Adrenal gland (tissue), 12 donors: ENCODE data around the gene RHOB. TPM values are rescaled to one million over a fixed set of nuclear protein-coding genes. Genes with fewer than 3 reads are reported as not detected.
"Not testable (repeated sequence)": the region's sequence is repeated elsewhere in the genome, so short reads cannot be mapped to it uniquely, and the experiment has no call there.

Experiments
- DNase-seq, 7 donors: peaks; one replicate each; pipeline ENCODE4 v3.0.0-alpha.2; 2019 to 2020
- H3K27ac ChIP-seq, 5 donors: fragments of 200-600 bp; sonication (generic) in 4 of 5; 1 replicate in 3 of 5; 2 replicates in 2 of 5; pipeline versions ENCODE4 v1.5.1 to v1.8.0; 2016 to 2020; ENCODE audit warnings: mild to moderate bottlenecking in 1 of 5
- H3K27me3 ChIP-seq: fragments of 200-600 bp; 2 replicates; pipeline ENCODE4 v1.8.0; 2021
- H3K36me3 ChIP-seq, 2 donors: fragments of 200-600 bp; replicated peaks in 1 of 2; 1 replicate in 1 of 2; 2 replicates in 1 of 2; pipeline versions ENCODE4 v1.5.1 to v1.8.0; 2018 to 2022
- H3K4me1 ChIP-seq, 2 donors: fragments of 200-600 bp; replicated peaks in 1 of 2; 1 replicate in 1 of 2; 2 replicates in 1 of 2; pipeline versions ENCODE4 v1.5.1 to v1.8.0; 2018 to 2021
- H3K4me3 ChIP-seq, 4 donors: fragments of 200-600 bp; sonication (generic) in 3 of 4; one replicate each; pipeline ENCODE4 v1.5.1; 2016 to 2018
- H3K9me3 ChIP-seq, 3 donors: fragments of 200-600 bp; sonication (generic) in 1 of 3; replicated peaks in 1 of 3; 1 replicate in 2 of 3; 2 replicates in 1 of 3; pipeline versions ENCODE4 v1.5.1 to v1.8.0; 2016 to 2021
- POLR2A ChIP-seq, 2 donors: fragments of 450-650 bp; IDR thresholded peaks; one replicate each; pipeline ENCODE4 v1.6.1; 2017; ENCODE audit warnings: antibody characterized with exemption in 2 of 2, mild to moderate bottlenecking in 2 of 2, moderate library complexity in 1 of 2
- WGBS, 4 donors: extraction: QIAGEN DNeasy Blood & Tissue Kit in 2 of 4; methylation state at CpG; one replicate each; pipeline versions ENCODE4 v1.1.5 to v1.1.7; 2013 to 2017; 5-methylcytosine and 5-hydroxymethylcytosine counted together
- intact Hi-C, 2 donors: fragments of 100-400 bp; cut with DNase I; formaldehyde crosslinking; loops; one replicate each; pipeline versions ENCODE4 v1.14.1 to v1.15.0; 2022 to 2023
- polyA plus RNA-seq, 3 donors: library from polyadenylated mRNA; stranded (reverse); fragments of 200-250 nt in 2 of 3; fragments of 350-450 nt in 1 of 3; fragmentation: Illumina TruSeq in 1 of 3; extraction: RNeasy Lipid Tissue Mini Kit (QIAGEN cat#74804) in 1 of 3; gene quantifications; one replicate each; pipeline ENCODE4 v1.2.3, GENCODE V29; 2013 to 2014
- total RNA-seq, 9 donors: library from RNA; depleted of rRNA in 4 of 9; stranded (reverse); fragments of >200 nt in 4 of 9; fragments of 120-200 nt in 1 of 9; fragmentation: NEBNext Ultra II Directional in 1 of 9; extraction: Animal tissue kit (Norgen Biotek cat#: 25700) in 1 of 9; gene quantifications; one replicate each; pipeline versions ENCODE4 v1.1.0 to v1.2.4, GENCODE V29; 2013 to 2023
- TF ChIP-seq, protein P1 (sequence below), 6 experiments: fragments of 450-650 bp in 4 of 6; fragments of 200-600 bp in 2 of 6; sonication (generic) in 1 of 6; IDR thresholded peaks; 1 replicate in 5 of 6; 2 replicates in 1 of 6; pipeline versions ENCODE4 v1.5.1 to v1.8.0; 2016 to 2021; ENCODE audit warnings: antibody characterized with exemption in 6 of 6, mild to moderate bottlenecking in 2 of 6, moderate library complexity in 1 of 6
- donor health status: healthy with polysubstance abuse.
- donor health status: Bipolar disorder and iron deficiency.
- donor health status: DM: yes; HTN: yes; CAD: no.
- donor health status: DM: no; HTN: no; CAD: no.
- donor health status: DM: no; HTN: no; CAD: no.
- donor health status: DM: yes; HTN: yes; CAD: no.

The RHOB gene
- total and polyA plus RNA-seq, 12 donors = 130 to 1,281 (median 417) TPM

GRCh38 chr2:20488201-20488641 is 41.3 kb downstream of the RHOB start:
- no peaks in the 10 kb centered on the region for H3K27me3 ChIP-seq
- no peak overlapping the region for H3K4me3 ChIP-seq
- 77 to 86% (median 83%) methylated on average over 9 of the region's 9 CpGs for WGBS, 4 donors
- no peaks in the 10 kb centered on the region for H3K36me3 ChIP-seq
- H3K27ac ChIP-seq = peak overlapping the region in 2 of 5 donors; percentile 13 to 38
- no peaks in the 10 kb centered on the region for H3K9me3 ChIP-seq
- intact Hi-C loops = loop anchor here in 1 of 2 donors (5.0 kb wide), 1 partner anchor 36 kb away; no protein-coding TSS in a partner anchor
- TF ChIP-seq POLR2A (IDR thresholded peaks at IDR 0.05) = no peak
- DNase-seq = peak in 1 of 7 donors; percentile 39
- H3K4me1 ChIP-seq = peaks cover 16 to 44% of the 10 kb centered on the region in 2 donors

GRCh38 chr2:20488782-20489181 is 41.9 kb downstream of the RHOB start:
- 71 to 83% (median 73%) methylated on average over 5 of the region's 5 CpGs for WGBS, 4 donors
- peak overlapping the region in 2 of 5 donors; percentile 13 to 38 for H3K27ac ChIP-seq
- TF ChIP-seq POLR2A (IDR thresholded peaks at IDR 0.05) = no peak
- peaks cover 15 to 38% of the 10 kb centered on the region in 2 donors for H3K4me1 ChIP-seq
- no peak for DNase-seq
- intact Hi-C loops = loop anchor here in 1 of 2 donors (5.0 kb wide), 1 partner anchor 36 kb away; no protein-coding TSS in a partner anchor
- no peaks in the 10 kb centered on the region for H3K27me3 ChIP-seq
- H3K36me3 ChIP-seq = no peaks in the 10 kb centered on the region
- no peaks in the 10 kb centered on the region for H3K9me3 ChIP-seq
- no peak overlapping the region for H3K4me3 ChIP-seq

DNA sequence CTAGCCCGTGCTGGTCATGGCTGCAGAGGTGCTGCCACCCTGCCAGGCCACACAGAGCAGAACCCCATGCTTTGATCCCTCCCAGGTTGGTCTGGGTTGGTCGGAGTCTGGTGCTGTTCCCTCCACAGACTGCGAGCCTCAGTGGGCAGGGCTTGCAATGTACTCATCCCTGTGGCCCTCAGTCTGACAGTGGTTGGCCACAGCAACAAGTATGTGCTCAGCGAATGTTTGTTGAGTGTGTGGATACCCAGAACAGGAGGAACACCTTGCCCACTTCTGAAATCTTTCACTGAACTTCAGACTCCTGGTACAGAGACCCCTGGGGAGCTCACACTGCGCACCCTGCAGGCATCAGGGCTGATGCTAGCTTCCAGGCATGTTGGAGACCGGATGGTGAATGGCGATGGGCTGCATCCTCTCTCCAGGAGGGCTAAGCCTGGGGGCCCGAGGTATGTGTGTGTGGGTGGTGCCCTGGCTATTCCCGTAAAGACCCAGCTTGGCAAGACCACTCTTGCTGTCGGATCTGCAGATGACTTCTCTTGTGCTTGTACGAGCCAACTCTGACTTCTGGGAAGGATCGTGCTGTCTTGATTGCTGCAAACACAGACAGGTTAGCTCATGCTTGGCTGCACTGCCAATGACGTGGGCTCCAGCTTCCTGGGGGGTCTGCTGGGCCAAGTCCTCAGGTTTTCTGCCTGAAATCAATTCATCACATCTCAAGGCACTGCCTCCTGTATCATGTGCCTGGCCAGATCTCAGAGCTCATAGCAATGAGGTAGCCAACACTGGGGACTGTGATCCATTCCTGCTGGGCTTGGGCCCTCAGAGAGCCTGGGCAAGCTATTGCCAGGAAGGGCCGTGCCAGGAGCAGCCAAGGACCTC is 43.7 kb downstream of the RHOB start:
- WGBS, 4 donors = 68 to 92% (median 80%) methylated on average over 9 to 14 of the region's 14 CpGs
- H3K27ac ChIP-seq = peak overlapping the region in 3 of 5 donors; percentile 68 to 78 (median 73)
- H3K36me3 ChIP-seq = no peaks in the 10 kb centered on the region
- no peaks in the 10 kb centered on the region for H3K27me3 ChIP-seq
- DNase-seq = peak in 6 of 7 donors; percentile 46 to 83 (median 70)
- peak in 1 of 2 donors; percentile 29 for TF ChIP-seq POLR2A (IDR thresholded peaks at IDR 0.05)
- TF ChIP-seq, protein P1, sequence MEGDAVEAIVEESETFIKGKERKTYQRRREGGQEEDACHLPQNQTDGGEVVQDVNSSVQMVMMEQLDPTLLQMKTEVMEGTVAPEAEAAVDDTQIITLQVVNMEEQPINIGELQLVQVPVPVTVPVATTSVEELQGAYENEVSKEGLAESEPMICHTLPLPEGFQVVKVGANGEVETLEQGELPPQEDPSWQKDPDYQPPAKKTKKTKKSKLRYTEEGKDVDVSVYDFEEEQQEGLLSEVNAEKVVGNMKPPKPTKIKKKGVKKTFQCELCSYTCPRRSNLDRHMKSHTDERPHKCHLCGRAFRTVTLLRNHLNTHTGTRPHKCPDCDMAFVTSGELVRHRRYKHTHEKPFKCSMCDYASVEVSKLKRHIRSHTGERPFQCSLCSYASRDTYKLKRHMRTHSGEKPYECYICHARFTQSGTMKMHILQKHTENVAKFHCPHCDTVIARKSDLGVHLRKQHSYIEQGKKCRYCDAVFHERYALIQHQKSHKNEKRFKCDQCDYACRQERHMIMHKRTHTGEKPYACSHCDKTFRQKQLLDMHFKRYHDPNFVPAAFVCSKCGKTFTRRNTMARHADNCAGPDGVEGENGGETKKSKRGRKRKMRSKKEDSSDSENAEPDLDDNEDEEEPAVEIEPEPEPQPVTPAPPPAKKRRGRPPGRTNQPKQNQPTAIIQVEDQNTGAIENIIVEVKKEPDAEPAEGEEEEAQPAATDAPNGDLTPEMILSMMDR (IDR thresholded peaks at IDR 0.05) = no peak
- peaks cover 15 to 33% of the 10 kb centered on the region in 2 donors for H3K4me1 ChIP-seq
- H3K9me3 ChIP-seq = no peaks in the 10 kb centered on the region
- no peak overlapping the region for H3K4me3 ChIP-seq
- intact Hi-C loops = no loop called here

DNA sequence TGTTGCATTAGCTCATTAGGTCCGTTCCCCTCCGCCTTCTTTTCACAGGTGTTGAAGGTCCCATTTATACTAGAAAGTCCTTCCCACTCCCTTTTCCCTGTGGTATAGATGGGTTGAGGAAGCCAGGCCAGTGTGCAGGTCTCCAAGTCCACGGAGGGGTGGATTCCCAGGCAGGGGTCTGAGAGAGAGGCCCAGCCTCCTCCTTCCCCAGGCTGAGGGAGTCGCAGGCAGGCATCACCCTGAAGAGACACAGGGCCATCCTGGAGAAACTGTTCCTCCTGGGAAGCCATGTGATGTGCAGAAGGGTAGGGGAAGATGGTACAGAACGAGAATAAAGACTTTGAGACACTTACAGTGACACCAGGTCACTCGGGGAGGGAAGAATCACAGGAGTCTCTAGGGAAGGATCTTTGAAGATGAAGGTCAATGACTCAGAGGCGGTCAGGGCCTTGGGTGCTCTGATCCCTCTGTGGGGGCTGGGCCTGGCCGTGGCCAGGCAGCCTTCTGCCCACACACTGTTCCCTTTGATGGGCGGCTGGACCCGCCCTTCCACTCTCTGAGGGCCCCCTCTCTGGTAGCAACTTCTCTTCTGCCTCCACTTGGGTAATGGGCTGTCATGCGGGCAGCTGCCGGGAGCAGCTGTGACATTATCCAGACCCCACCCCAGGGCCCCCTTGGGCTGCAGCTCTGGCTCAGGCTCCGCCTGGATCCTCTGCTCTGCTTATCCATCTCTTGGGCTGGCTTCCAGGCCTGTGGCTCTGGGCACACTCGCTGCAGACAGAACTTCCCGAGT is 45.1 kb downstream of the RHOB start:
- H3K27me3 ChIP-seq = no peaks in the 10 kb centered on the region
- 40 to 58% (median 47%) methylated on average over 12 to 15 of the region's 15 CpGs for WGBS, 4 donors
- peak overlapping the region; percentile 54 to 82 (median 73) for H3K27ac ChIP-seq
- intact Hi-C loops = no loop called here
- H3K9me3 ChIP-seq = no peaks in the 10 kb centered on the region
- no peak overlapping the region for H3K4me3 ChIP-seq
- TF ChIP-seq, protein P1 (IDR thresholded peaks at IDR 0.05) = no peak
- TF ChIP-seq POLR2A (IDR thresholded peaks at IDR 0.05) = peak in 1 of 2 donors; percentile 14
- no peaks in the 10 kb centered on the region for H3K36me3 ChIP-seq
- H3K4me1 ChIP-seq = peaks cover 15 to 42% of the 10 kb centered on the region in 2 donors
- peak; percentile 70 to 85 (median 84) for DNase-seq

- WGBS, 4 donors = 88 to 96% (median 94%) methylated on average over 3 of the region's 3 CpGs
- Histone ChIP-seq H3K27ac (peak overlapping the region in 3 of 5 donors; percentile 38 to 78 (median 49)), H3K4me1 (peaks cover 15 to 33% of the 10 kb centered on the region in 2 donors)
- H3K9me3 ChIP-seq, DNase-seq, H3K36me3 ChIP-seq, H3K27me3 ChIP-seq, H3K4me3 ChIP-seq, intact Hi-C loops: not testable (repeated sequence)
These were observed 46.2 kb downstream of the RHOB start for GRCh38 chr2:20493095-20493494.
